ENCODE data around the gene CATSPER1. TPM values are rescaled to one million over a fixed set of nuclear protein-coding genes. Genes with fewer than 3 reads are reported as not detected.

Gene CATSPER1
- total and polyA plus RNA-seq, 2 of the 13 experiments (the other 11 are each of a cell fraction or from before 2014, with no cell fraction given), result 0.17 TPM; not detected in 1

GRCh38 chr11:66051766-66052663 is 25.7 kb upstream of the CATSPER1 start, which contains the start of gene SF3B2 (continued):
- TF ChIP-seq GMEB1 (CRISPR knock-in tag; IDR thresholded peaks at IDR 0.05; ENCODE audit: borderline replicate concordance) (peak; percentile 99), ZNF704 (CRISPR knock-in tag; IDR thresholded peaks at IDR 0.05; ENCODE audit: borderline replicate concordance) (0 out of 2 replicates have a peak, but pooled peaks have one; percentile 86), THAP11 (CRISPR knock-in tag; IDR thresholded peaks at IDR 0.05) (peak; percentile 99), ZNF430 (CRISPR knock-in tag; IDR thresholded peaks at IDR 0.05) (peak; percentile 73), GFI1 (CRISPR knock-in tag; IDR thresholded peaks at IDR 0.05; ENCODE audit: borderline replicate concordance) (peak; percentile 78), ZNF142 (CRISPR knock-in tag; IDR thresholded peaks at IDR 0.05) (no peak; the same call in none of the 2 replicates), MED8 (CRISPR knock-in tag; IDR thresholded peaks at IDR 0.05; ENCODE audit: insufficient replicate concordance) (peak; percentile 45), PAXIP1 (CRISPR knock-in tag; conservative IDR thresholded peaks at IDR 0.05) (peak; percentile 72), SAFB2 (CRISPR knock-in tag; IDR thresholded peaks at IDR 0.05; ENCODE audit: borderline replicate concordance, low read depth) (peak; percentile 86; the same call in 1 of the 2 replicates), STAT6 (CRISPR knock-in tag; IDR thresholded peaks at IDR 0.05; ENCODE audit: borderline replicate concordance) (peak; percentile 85; the same call in 1 of the 2 replicates)
